GM12891 (cell line): ENCODE measurements around the gene ARHGEF1.

Experiments
- DNase-seq: peaks from one replicate; pipeline ENCODE4 v3.0.0; 2011; ENCODE audit warnings: low spot score; ENCODE audit not compliant: insufficient read length
- FAIRE-seq: peaks from 2 replicates; lab custom pipeline; 2011; peaks lifted over from hg19 to GRCh38; lab: Jason Lieb, UNC
- PAX5 ChIP-seq: IDR thresholded peaks from 2 replicates; pipeline ENCODE4 v1.6.1; 2011; ENCODE audit warnings: low read length, moderate library complexity, mild to moderate bottlenecking; ENCODE audit not compliant: insufficient read depth, severe bottlenecking
- POLR2A ChIP-seq: IDR thresholded peaks from 2 replicates; pipeline ENCODE4 v1.6.1; 2011; ENCODE audit warnings: low read depth, low read length, control low read depth
- POLR2AphosphoS5 ChIP-seq: IDR thresholded peaks from 2 replicates; pipeline ENCODE4 v1.6.1; 2011; ENCODE audit warnings: low read depth, low read length, control low read depth
- POU2F2 ChIP-seq: IDR thresholded peaks from 2 replicates; pipeline ENCODE4 v1.6.1; 2011; ENCODE audit warnings: low read depth, mild to moderate bottlenecking, control low read depth, low read length, moderate library complexity
- SPI1 ChIP-seq: IDR thresholded peaks from 2 replicates; pipeline ENCODE4 v1.6.1; 2011; ENCODE audit warnings: low read depth, low read length, control low read depth
- TAF1 ChIP-seq: IDR thresholded peaks from 2 replicates; pipeline ENCODE4 v1.6.1; 2011; ENCODE audit warnings: low read depth, low read length, control low read depth

The ARHGEF1 gene

GRCh38 chr19:41892173-41892902, 9.4 kb downstream of the ARHGEF1 start:
- no peak for FAIRE-seq
- no peak for DNase-seq
- TF ChIP-seq PAX5 (no peak), SPI1 (no peak), TAF1 (no peak), POU2F2 (no peak), POLR2AphosphoS5 (no peak), POLR2A (no peak)

GRCh38 chr19:41893899-41894298, 10.9 kb downstream of the ARHGEF1 start:
- DNase-seq = no peak
- no peak for TF ChIP-seq PAX5
- no peak for TF ChIP-seq POLR2A
- TF ChIP-seq TAF1 = no peak
- TF ChIP-seq POLR2AphosphoS5 = no peak
- no peak for TF ChIP-seq POU2F2
- no peak for TF ChIP-seq SPI1
- peak; percentile 66 for FAIRE-seq

DNA sequence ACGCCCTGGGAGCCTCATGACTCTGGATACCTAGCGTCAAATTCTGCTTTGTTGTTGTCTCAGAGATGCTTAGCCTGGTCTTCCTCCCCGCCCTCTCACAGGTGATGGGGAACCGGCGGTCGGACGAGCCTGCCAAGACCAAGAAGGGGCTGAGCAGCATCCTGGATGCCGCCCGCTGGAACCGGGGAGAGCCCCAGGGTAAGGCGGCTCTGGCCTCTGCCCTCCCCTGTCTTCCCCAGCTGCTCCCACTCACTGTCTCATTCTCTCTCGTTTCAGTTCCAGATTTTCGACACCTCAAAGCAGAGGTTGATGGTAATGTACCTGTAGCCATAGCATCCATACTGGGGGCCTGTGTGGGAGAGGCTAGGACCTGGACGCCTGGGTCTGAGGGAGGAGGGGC, 11.4 kb downstream of the ARHGEF1 start:
- DNase-seq = no peak
- no peak for TF ChIP-seq POLR2AphosphoS5
- TF ChIP-seq PAX5 = no peak
- peak; percentile 36; the same call in 1 of the 2 replicates for TF ChIP-seq SPI1
- no peak for TF ChIP-seq POLR2A
- no peak for TF ChIP-seq POU2F2
- TF ChIP-seq TAF1 = no peak
- FAIRE-seq = no peak

GRCh38 chr19:41895745-41896580, 13.0 kb downstream of the ARHGEF1 start:
- TF ChIP-seq PAX5 (no peak), POLR2AphosphoS5 (no peak), TAF1 (no peak), SPI1 (no peak), POLR2A (no peak), POU2F2 (no peak)
- FAIRE-seq = peak; percentile 38
- DNase-seq = no peak

DNA sequence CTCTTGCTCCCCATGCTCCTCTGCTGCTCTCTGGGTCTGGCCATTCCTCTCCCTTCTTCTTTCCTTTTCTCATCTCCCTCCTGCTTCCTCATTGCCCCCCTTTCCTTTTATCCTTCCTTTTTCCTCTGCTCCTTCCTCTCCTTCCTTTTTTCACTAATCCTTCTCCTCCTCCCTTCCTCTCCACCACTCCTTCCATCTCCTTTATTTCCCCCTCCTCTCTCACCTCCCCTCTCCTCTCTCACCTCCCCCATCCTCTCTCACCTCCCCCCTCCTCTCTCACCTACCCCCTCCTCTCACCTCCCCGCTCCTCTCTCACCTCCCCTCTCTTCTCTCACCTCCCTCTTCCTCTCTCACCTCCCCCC, 13.6 kb downstream of the ARHGEF1 start:
- no peak for FAIRE-seq
- DNase-seq = no peak

DNA sequence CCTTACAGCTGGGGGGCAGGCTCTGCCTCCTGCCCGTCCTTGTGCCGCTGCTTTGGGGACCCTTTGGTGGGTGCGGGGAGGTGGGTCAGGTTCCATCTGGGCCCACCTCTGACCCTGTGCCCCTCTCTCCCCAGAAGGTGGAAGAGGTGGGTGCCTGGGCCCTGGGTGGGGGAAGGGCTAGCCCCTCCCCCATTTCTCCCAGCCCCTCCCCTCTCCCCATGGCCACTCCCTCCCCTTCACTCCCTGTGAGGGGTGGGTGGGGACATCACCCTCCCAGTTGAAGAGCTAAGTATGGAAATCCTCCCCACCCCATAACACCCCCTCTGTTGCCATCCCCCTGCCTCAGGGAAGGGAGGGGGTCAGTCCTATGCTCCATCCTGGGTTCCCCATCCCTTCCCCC, 14.2 kb downstream of the ARHGEF1 start:
- DNase-seq (no peak), FAIRE-seq (no peak)
- TF ChIP-seq POLR2AphosphoS5 = no peak
- no peak for TF ChIP-seq PAX5
- TF ChIP-seq TAF1 = no peak
- TF ChIP-seq POLR2A = no peak
- no peak for TF ChIP-seq SPI1

More for the DNA sequence above, 13.6 kb downstream of the ARHGEF1 start:
- no peak for TF ChIP-seq PAX5
- TF ChIP-seq POLR2A = no peak
- TF ChIP-seq POLR2AphosphoS5 = no peak
- TF ChIP-seq TAF1 = no peak
- no peak for TF ChIP-seq SPI1
- TF ChIP-seq POU2F2 = no peak

DNA sequence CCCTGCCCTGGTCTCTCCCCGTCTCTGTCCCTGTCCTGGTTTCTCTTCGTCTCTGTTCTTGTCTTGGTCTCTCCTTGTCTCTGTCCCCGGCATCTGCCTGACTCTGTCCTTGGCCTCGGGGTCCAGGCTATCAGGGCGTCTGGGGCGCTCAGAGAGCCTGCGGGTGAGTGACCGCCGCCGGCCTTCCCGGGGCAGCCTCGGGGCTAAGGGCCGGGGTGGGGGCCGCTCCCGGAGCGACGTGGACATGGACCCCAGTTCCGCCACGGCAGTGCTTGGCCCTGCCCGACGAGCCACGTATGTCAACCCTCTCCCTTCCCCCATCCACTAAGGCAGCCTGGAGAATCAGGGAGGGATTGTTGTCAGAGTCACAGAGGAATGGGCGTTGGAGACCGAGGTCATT, 14.8 kb downstream of the ARHGEF1 start:
- FAIRE-seq (no peak), DNase-seq (no peak)
- no peak for TF ChIP-seq TAF1
- no peak for TF ChIP-seq SPI1
- TF ChIP-seq POLR2AphosphoS5 = no peak
- no peak for TF ChIP-seq POU2F2
- TF ChIP-seq PAX5 = no peak
- TF ChIP-seq POLR2A = no peak

DNA sequence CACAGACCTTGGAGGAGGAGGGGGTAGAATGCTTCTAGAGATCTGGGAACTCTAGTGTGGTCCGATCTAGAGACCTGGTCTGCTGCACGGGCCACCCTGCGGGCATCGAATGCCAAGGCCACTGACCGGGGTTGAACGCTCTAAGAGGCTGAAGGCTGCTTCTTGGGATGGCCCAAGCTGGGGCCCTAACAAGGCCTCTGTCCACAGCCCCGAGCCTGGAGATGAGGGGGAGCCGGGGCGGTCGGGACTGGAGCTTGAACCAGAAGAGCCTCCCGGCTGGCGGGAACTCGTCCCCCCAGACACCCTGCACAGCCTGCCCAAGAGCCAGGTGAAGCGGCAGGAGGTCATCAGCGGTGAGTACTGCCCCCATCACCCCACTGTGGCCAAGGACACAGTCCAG, 15.3 kb downstream of the ARHGEF1 start:
- TF ChIP-seq POLR2AphosphoS5 = no peak
- no peak for TF ChIP-seq SPI1
- TF ChIP-seq POU2F2 = no peak
- TF ChIP-seq TAF1 = no peak
- TF ChIP-seq PAX5 = no peak
- TF ChIP-seq POLR2A = no peak
- no peak for DNase-seq
- FAIRE-seq = no peak
